ENCODE measurements around the gene APLP2.
"Not testable (repeated sequence)": the region's sequence is repeated elsewhere in the genome, so short reads cannot be mapped to it uniquely, and the experiment has no call there.

APLP2 gene

GRCh38 chr11:130193551-130193950 lies 123.9 kb downstream of the APLP2 start:
- DNase-seq (ENCODE audit: low read depth in 3 of 3): not testable (repeated sequence)
